Posterior cingulate gyrus (tissue), 11 donors: ENCODE measurements around the gene UGT1A6.
"Not testable (repeated sequence)": the region's sequence is repeated elsewhere in the genome, so short reads cannot be mapped to it uniquely, and the experiment has no call there.

Experiments
- DNase-seq, 10 donors: peaks; one replicate each; pipeline versions ENCODE4 v3.0.0 to v3.0.0-alpha.2; 2020 to 2021; ENCODE audit warnings: mixed read lengths in 3 of 10
- intact Hi-C: fragments of 100-400 bp; cut with DNase I; formaldehyde crosslinking; loops from one replicate; pipeline ENCODE4 v1.15.1; 2023

UGT1A6 gene

GRCh38 chr2:233692648-233693047 lies at the start of gene UGT1A6:
TSS of gene UGT1A6 (plus strand) at chr2:233692890. CDS start at chr2:233693005, 115 bp downstream.
- intact Hi-C loops, result no loop called here
- no peak for DNase-seq

- DNase-seq, result peak in 1 of 10 donors; percentile 57
- intact Hi-C loops, result no loop called here
Observed at GRCh38 chr2:233643128-233643527, 49.6 kb upstream of the UGT1A6 start.

- DNase-seq, intact Hi-C loops: not testable (repeated sequence)
Observed at GRCh38 chr2:233646033-233646432, 46.7 kb upstream of the UGT1A6 start.

- DNase-seq, result no peak
- intact Hi-C loops, result no loop called here
Observed at GRCh38 chr2:233650981-233651380, 41.7 kb upstream of the UGT1A6 start.

GRCh38 chr2:233651430-233651829 lies 41.3 kb upstream of the UGT1A6 start:
- DNase-seq, result no peak
- intact Hi-C loops, result no loop called here

GRCh38 chr2:233654501-233654900 lies 38.2 kb upstream of the UGT1A6 start:
- DNase-seq, result no peak
- intact Hi-C loops, result no loop called here

GRCh38 chr2:233655043-233655442 lies 37.6 kb upstream of the UGT1A6 start:
- intact Hi-C loops, result no loop called here
- no peak for DNase-seq

GRCh38 chr2:233655943-233656342 lies 36.7 kb upstream of the UGT1A6 start:
- intact Hi-C loops, DNase-seq: not testable (repeated sequence)

GRCh38 chr2:233656443-233656842 lies 36.2 kb upstream of the UGT1A6 start:
- DNase-seq, result no peak
- intact Hi-C loops, result no loop called here

- no peak for DNase-seq
- intact Hi-C loops, result no loop called here
Observed at GRCh38 chr2:233658610-233659009, 34.1 kb upstream of the UGT1A6 start.

GRCh38 chr2:233663911-233664310 lies 28.8 kb upstream of the UGT1A6 start:
- intact Hi-C loops, result no loop called here
- no peak for DNase-seq

GRCh38 chr2:233668605-233669260 lies 24.0 kb upstream of the UGT1A6 start:
- intact Hi-C loops, result no loop called here
- no peak for DNase-seq

- intact Hi-C loops, result no loop called here
- no peak for DNase-seq
Observed at GRCh38 chr2:233671290-233672161, 21.2 kb upstream of the UGT1A6 start, which contains the start of gene UGT1A9. TSS of gene UGT1A9 (plus strand) at chr2:233671898. CDS start at chr2:233671935, 37 bp downstream.

- intact Hi-C loops, result no loop called here
- no peak for DNase-seq
Observed at GRCh38 chr2:233672886-233673285, 19.8 kb upstream of the UGT1A6 start.

GRCh38 chr2:233673896-233674295 lies 18.8 kb upstream of the UGT1A6 start:
- intact Hi-C loops, result no loop called here
- no peak for DNase-seq

- intact Hi-C loops, result no loop called here
- no peak for DNase-seq
Observed at GRCh38 chr2:233674314-233674713, 18.4 kb upstream of the UGT1A6 start.

- DNase-seq, result no peak
- intact Hi-C loops, result no loop called here
Observed at GRCh38 chr2:233674995-233675394, 17.7 kb upstream of the UGT1A6 start.

- intact Hi-C loops, result no loop called here
Observed at GRCh38 chr2:233676046-233676445, 16.6 kb upstream of the UGT1A6 start.

GRCh38 chr2:233679196-233679595 lies 13.5 kb upstream of the UGT1A6 start:
- intact Hi-C loops, result no loop called here
- DNase-seq, result no peak

More at GRCh38 chr2:233676046-233676445, 16.6 kb upstream of the UGT1A6 start:
- no peak for DNase-seq

- no peak for DNase-seq
- intact Hi-C loops, result no loop called here
Observed at GRCh38 chr2:233680361-233681045, 12.2 kb upstream of the UGT1A6 start.

- intact Hi-C loops, result no loop called here
- DNase-seq, result no peak
Observed at GRCh38 chr2:233681521-233682099, 11.1 kb upstream of the UGT1A6 start, which contains the start of gene UGT1A7. TSS of gene UGT1A7 (plus strand) at chr2:233681901. CDS start at chr2:233681938, 37 bp downstream.
